GM12872 (cell line): Measurements from ENCODE around the gene CMTM8.

Experiments
- CTCF ChIP-seq: IDR thresholded peaks from 3 replicates; pipeline ENCODE4 v1.5.1; 2011; ENCODE audit warnings: low read depth, mild to moderate bottlenecking, low read length, moderate library complexity; ENCODE audit not compliant: insufficient read depth

CMTM8 gene

GRCh38 chr3:32325927-32326326 lies 87.4 kb downstream of the CMTM8 start:
- no peak for TF ChIP-seq CTCF

- TF ChIP-seq CTCF: no peak
Measured at GRCh38 chr3:32326795-32327194, 88.3 kb downstream of the CMTM8 start.

- peak; percentile 54 for TF ChIP-seq CTCF
Measured at GRCh38 chr3:32334675-32335074, 96.2 kb downstream of the CMTM8 start.

GRCh38 chr3:32335365-32336112 lies 97.1 kb downstream of the CMTM8 start:
- TF ChIP-seq CTCF: no peak

GRCh38 chr3:32336113-32336498 lies 97.6 kb downstream of the CMTM8 start:
- TF ChIP-seq CTCF: no peak

GRCh38 chr3:32337505-32337904 lies 99.0 kb downstream of the CMTM8 start:
- no peak for TF ChIP-seq CTCF

GRCh38 chr3:32340039-32340438 lies 101.6 kb downstream of the CMTM8 start:
- peak; percentile 37; the same call in 1 of the 3 replicates for TF ChIP-seq CTCF
